Natural killer cell treated with Interleukin-12 subunit alpha and Interleukin-12 subunit beta and Interleukin-15 and Interleukin-18, amount 100 ng/mL, for 72 hours (primary cell): Measurements from ENCODE around the gene CNTN4. TPM values are rescaled to one million over a fixed set of nuclear protein-coding genes. Genes with fewer than 3 reads are reported as not detected.

Experiments
- ATAC-seq, 2 donors: fragments of 150-1000 bp; cut with Tn5 transposase in 1 of 2; sonication (Bioruptor Pico), chemical (Tn5 transposase) in 1 of 2; 2 replicates each; pipeline ENCODE4 v1.10.0; 2021
- DNase-seq: peaks from one replicate; pipeline ENCODE4 v3.0.0; 2022; ENCODE audit warnings: low spot score
- H3K27ac Mint-ChIP-seq, 2 donors: 1 replicate in 1 of 2; 2 replicates in 1 of 2; pipeline ENCODE4 v1.8.0; 2022; ENCODE audit warnings: mixed read lengths in 2 of 2, mild to moderate bottlenecking in 1 of 2, moderate library complexity in 1 of 2
- H3K27me3 Mint-ChIP-seq, 2 donors: 1 replicate in 1 of 2; 2 replicates in 1 of 2; pipeline ENCODE4 v1.8.0; 2022; ENCODE audit warnings: mixed read lengths in 2 of 2
- H3K36me3 Mint-ChIP-seq: one replicate; pipeline ENCODE4 v1.8.0; 2022; ENCODE audit warnings: mixed read lengths
- H3K4me1 Mint-ChIP-seq, 2 donors: 1 replicate in 1 of 2; 2 replicates in 1 of 2; pipeline ENCODE4 v1.8.0; 2022; ENCODE audit warnings: low read depth in 2 of 2, mixed read lengths in 2 of 2, mild to moderate bottlenecking in 1 of 2
- H3K4me3 Mint-ChIP-seq: one replicate; pipeline ENCODE4 v1.8.0; 2022; ENCODE audit warnings: mixed read lengths
- H3K9me3 Mint-ChIP-seq: 2 replicates; pipeline ENCODE4 v1.8.0; 2022; ENCODE audit warnings: mixed read lengths
- total RNA-seq, 2 donors: library from RNA; stranded (reverse); gene quantifications; one replicate each; pipeline ENCODE4 v1.2.3, GENCODE V29; 2022

CNTN4 gene
- total RNA-seq, 2 donors from 2014 or later: not detected

DNA sequence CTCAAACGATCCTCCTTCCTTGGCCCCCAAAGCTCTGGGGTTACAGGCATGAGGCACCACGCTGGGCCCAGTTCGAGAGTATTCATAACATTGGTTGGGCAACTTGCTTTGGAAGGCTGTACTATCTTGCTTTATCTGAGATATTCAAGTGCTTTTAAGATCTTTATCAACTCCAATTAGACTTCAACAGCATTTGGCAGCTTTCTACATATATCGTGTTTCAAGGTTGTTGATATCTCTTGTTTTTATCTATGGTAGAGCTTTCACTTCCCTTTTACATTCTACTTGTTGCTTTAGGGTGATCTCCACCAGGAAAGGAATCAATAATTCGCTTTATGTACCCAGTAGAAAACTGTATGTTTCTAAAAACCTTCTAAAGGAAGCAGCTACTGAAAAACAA lies 616.2 kb downstream of the CNTN4 start:
- Mint-ChIP-seq H3K36me3 (no peaks in the 10 kb centered on the region), H3K4me1 (no peaks in the 10 kb centered on the region), H3K9me3 (no peaks in the 10 kb centered on the region), H3K27me3 (no peaks in the 10 kb centered on the region), H3K27ac (no peak overlapping the region), H3K4me3 (no peak overlapping the region)
- ATAC-seq: no peak
- DNase-seq: no peak

DNA sequence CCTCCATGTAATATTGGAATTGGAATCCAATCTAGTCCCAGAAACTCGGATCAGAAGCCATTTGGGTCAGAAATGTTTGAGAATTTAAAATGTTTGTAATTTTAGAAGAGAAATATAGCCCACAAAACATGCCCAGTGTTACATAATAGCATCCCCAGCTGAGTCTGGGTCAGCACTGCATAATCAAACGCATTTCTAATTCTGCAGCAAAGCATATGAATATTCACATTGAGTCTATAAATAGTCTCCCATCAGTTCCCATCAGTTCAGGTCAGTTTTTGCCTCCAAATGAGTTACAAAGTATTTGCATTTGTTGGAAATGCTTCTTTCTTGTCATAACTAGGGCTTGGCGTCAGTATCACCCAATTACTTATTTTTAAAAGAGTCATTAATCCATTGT lies 628.4 kb downstream of the CNTN4 start:
- ATAC-seq: no peak
- H3K9me3 Mint-ChIP-seq: no peaks in the 10 kb centered on the region
- H3K4me1 Mint-ChIP-seq: no peaks in the 10 kb centered on the region

DNA sequence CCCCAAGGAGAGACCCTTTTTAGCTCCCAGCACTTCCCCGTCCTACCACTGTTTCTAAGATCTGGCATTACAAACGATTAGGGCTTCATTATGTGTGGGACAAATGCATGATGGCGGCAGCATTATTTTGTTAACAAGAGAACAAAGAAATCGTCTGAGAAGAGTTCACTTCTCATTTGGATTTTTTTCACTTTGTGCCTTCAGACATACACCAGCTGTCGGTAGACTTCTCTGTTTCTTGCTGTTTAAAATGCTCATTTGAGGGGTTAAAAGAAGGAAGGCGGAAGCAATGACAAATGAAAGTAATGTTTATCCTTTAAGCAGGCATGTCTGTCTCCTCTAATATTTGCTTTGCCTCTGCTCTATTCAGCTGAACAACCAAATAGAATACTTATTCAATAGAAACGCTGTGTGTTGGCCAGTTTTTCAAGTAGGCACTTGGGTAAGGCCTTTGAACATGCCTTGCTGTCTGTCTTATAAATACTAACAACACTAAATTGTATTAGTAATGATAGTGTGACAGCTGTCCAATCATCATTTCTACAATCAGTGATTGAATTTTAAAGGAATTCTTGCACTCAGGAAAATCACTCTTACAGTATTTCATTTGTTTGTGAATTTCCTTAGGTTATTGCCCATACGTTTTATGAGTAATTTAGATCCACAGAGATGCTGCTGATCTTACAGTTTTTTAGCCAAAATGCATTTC lies 629.1 kb downstream of the CNTN4 start:
- Mint-ChIP-seq H3K27ac (no peak overlapping the region), H3K4me1 (no peaks in the 10 kb centered on the region), H3K9me3 (no peaks in the 10 kb centered on the region), H3K4me3 (no peak overlapping the region), H3K27me3 (peaks cover 0 to 4% of the 10 kb centered on the region in 2 donors), H3K36me3 (no peaks in the 10 kb centered on the region)
- ATAC-seq (no peak), DNase-seq (no peak)

More for the DNA sequence above, 628.4 kb downstream of the CNTN4 start:
- Mint-ChIP-seq H3K4me3 (no peak overlapping the region), H3K27ac (no peak overlapping the region), H3K27me3 (peaks cover 0 to 4% of the 10 kb centered on the region in 2 donors), H3K36me3 (no peaks in the 10 kb centered on the region)
- DNase-seq: no peak

DNA sequence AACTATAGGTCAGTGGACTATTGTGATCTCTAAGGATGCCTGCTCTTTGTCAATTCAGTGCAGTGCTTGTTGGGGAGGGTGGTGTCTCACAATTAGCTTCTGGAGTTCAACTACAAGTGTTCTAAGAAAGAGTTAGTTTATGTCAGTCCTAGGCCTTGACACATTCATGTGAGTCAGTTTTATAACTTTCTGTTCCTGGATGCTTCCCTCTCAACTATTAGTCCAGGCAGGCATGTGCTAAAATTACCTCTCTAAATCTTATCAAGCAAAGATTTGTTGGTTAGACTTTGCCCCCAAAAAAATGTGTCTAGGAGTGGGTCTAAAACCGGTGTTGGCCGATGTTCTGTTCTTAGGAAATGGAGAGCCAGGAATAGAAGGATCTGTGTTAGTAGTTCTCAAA lies 633.2 kb downstream of the CNTN4 start:
- no peaks in the 10 kb centered on the region for H3K4me1 Mint-ChIP-seq
- H3K27ac Mint-ChIP-seq: no peak overlapping the region

DNA sequence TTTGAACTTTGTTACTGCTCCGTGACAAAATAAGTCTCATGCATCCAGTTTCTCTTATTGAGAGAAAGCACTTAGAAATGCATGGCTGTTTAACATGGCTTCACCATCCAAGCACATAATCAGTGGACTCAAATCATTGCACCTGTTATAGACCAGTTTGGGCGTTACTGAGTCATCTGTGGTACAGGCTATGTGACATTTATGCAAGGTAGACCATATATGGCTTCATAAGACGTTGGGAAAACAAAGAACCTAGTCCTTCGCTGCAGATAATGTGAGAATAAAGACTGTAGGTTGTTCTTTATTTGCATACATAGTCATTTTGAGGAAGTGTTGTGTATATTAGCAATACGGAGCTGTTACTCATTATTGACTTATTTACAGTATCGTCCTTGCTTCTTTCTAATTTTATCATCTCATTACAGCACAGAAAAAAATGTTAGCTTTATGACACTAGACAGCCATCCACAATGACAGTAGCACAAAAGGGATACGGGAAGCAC lies 636.8 kb downstream of the CNTN4 start:
- DNase-seq (no peak), ATAC-seq (no peak)
- Mint-ChIP-seq H3K9me3 (no peaks in the 10 kb centered on the region), H3K4me1 (no peaks in the 10 kb centered on the region), H3K4me3 (no peak overlapping the region), H3K27me3 (peaks cover 0 to 14% of the 10 kb centered on the region in 2 donors), H3K27ac (no peak overlapping the region), H3K36me3 (no peaks in the 10 kb centered on the region)

More for the DNA sequence above, 633.2 kb downstream of the CNTN4 start:
- no peak for DNase-seq
- ATAC-seq: no peak
- Mint-ChIP-seq H3K9me3 (no peaks in the 10 kb centered on the region), H3K27me3 (peaks cover 0 to 11% of the 10 kb centered on the region in 2 donors), H3K4me3 (no peak overlapping the region), H3K36me3 (no peaks in the 10 kb centered on the region)

DNA sequence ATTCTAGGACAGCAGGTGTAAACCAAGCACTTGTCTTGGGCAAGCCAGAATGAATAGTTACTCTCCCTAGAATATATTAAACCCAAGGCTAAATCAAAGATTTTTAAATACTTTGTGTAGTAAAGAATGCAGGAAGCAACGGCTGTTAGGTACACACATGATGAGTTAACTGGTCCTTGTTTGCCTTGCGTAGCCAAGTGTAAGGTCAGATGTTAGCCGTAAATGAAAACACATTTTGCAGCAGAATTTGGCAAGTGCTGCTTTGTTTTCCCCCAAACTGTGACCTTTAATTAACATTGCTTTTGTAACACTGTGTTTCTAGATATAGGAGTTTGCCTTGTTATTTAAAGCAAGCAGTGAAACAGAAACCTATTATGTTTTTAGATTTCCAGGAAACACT lies 642.9 kb downstream of the CNTN4 start:
- Mint-ChIP-seq H3K4me3 (no peak overlapping the region), H3K27me3 (peaks cover 0 to 11% of the 10 kb centered on the region in 2 donors), H3K4me1 (no peaks in the 10 kb centered on the region), H3K9me3 (no peaks in the 10 kb centered on the region), H3K36me3 (no peaks in the 10 kb centered on the region), H3K27ac (no peak overlapping the region)
- ATAC-seq: no peak
- no peak for DNase-seq

DNA sequence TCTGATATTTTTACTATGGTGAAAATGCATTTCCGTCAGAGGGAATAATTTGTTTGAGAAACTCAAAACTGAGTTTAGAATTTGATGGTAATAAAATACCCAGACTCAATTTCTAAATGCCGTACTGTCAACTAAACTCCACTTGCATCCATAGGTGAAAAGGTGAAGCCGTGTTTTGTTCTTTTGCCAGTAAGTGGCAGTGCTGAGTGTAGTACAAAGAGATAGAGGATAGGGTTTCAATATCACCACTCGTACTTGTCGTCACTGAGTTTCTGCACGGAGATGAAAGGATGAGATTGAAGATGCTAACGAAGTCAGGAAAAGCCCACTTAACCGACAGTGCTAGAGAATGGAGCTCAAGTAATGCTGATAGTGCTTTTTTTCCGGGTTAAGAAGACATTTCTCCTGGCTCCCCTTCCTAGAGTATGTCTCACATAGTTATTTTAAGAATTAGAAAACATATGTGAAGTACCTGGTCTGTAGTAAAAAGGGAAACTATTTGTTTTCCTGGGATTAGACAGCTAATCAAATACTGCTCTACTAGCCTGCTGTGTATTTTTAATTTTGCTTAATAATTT lies 666.4 kb downstream of the CNTN4 start:
- Mint-ChIP-seq H3K4me3 (no peak overlapping the region), H3K9me3 (no peaks in the 10 kb centered on the region), H3K4me1 (no peaks in the 10 kb centered on the region), H3K36me3 (no peaks in the 10 kb centered on the region), H3K27me3 (peaks cover 3 to 26% of the 10 kb centered on the region in 2 donors), H3K27ac (no peak overlapping the region)
- ATAC-seq (no peak), DNase-seq (no peak)

DNA sequence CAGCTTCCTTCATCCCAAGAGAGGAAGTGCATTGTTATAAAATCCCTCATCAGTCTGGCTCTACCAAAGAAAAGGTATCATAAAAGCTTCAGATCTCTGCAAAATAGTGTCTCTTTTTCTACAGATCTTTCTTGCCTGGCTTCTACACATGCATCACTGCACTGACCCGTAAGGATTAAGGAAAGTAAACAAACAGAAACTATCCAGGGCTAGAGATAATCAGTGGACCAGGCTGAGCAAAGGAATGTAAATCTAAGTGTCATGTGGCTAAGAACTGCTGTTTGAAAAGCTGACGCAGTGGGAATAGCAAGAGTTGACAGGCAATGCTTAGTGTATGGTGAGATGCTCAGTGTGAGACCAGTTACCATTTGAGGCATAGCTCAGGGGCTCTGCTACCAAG lies 671.8 kb downstream of the CNTN4 start:
- peaks cover 4% of the 10 kb centered on the region for H3K9me3 Mint-ChIP-seq
- H3K4me3 Mint-ChIP-seq: no peak overlapping the region
- H3K36me3 Mint-ChIP-seq: no peaks in the 10 kb centered on the region
- ATAC-seq (no peak), DNase-seq (no peak)
- H3K27ac Mint-ChIP-seq: no peak overlapping the region
- H3K27me3 Mint-ChIP-seq: peaks cover 3 to 14% of the 10 kb centered on the region in 2 donors
- H3K4me1 Mint-ChIP-seq: no peaks in the 10 kb centered on the region

DNA sequence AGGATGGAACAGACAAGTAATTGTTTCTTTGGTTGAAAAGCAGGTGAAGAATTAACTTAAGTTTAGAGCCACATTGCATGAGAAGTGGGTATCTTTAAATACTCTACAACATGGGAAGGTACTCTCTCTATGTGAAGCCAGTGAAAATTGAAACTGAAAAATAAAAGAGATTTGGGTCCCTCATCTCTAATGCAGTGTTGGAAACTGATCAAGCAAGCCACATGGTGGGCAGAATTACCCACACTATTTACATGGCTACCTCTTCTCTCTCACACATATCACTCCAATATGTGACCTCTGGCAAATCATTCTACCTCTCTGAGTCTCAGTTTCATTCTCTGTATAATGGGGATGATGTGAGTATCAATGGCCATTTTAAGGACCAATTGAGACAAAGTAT lies 672.5 kb downstream of the CNTN4 start:
- Mint-ChIP-seq H3K4me3 (no peak overlapping the region), H3K36me3 (no peaks in the 10 kb centered on the region), H3K27ac (no peak overlapping the region), H3K27me3 (peaks cover 2 to 14% of the 10 kb centered on the region in 2 donors), H3K9me3 (peaks cover 4% of the 10 kb centered on the region), H3K4me1 (no peaks in the 10 kb centered on the region)
- DNase-seq (no peak), ATAC-seq (no peak)

DNA sequence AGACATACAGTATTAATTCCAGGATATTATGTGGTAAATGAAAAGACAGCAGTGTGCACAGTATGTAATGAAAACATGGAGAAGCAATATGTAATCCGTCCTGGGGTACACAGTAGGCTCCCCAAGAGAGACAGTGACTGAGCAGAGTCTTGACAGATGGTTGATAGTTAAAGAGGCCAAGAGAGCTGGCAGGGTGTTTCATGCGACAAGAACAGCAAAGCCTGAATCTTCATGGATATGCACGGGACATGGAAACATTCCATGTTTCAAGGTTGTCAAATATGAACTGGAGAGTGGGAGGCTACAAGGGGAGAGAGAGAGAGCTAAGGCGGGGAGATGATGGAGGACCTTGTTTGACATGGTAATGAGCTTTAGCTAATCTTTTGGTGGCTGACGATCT lies 673.1 kb downstream of the CNTN4 start:
- H3K27me3 Mint-ChIP-seq: peaks cover 0 to 14% of the 10 kb centered on the region in 2 donors

DNA sequence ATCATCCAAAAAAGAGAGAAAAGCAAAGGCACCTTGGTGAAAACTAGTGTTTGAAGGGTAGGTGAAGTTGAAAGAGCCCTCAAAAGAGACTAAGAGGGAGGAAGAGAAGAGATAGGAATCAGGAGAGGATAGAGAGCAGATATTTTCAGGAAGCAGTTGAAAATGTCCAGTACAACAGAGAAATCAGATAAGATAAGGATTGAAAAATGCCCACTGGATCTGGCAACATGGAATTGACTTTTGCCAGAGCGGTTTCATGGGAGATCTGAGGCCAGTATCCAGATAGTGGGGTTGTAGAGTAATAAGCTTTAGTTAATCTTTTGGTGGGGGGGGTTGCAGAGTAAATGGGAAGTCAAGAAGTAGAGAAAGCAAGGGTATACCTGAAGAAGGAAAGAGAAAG lies 674.1 kb downstream of the CNTN4 start:
- Mint-ChIP-seq H3K9me3 (peaks cover 4% of the 10 kb centered on the region), H3K27ac (no peak overlapping the region), H3K4me1 (no peaks in the 10 kb centered on the region), H3K27me3 (peaks cover 0 to 14% of the 10 kb centered on the region in 2 donors), H3K36me3 (no peaks in the 10 kb centered on the region), H3K4me3 (no peak overlapping the region)
- ATAC-seq (no peak), DNase-seq (no peak)

More for the DNA sequence above, 673.1 kb downstream of the CNTN4 start:
- no peak for DNase-seq
- Mint-ChIP-seq H3K4me1 (no peaks in the 10 kb centered on the region), H3K9me3 (peaks cover 4% of the 10 kb centered on the region), H3K27ac (no peak overlapping the region), H3K4me3 (no peak overlapping the region), H3K36me3 (no peaks in the 10 kb centered on the region)
- ATAC-seq: no peak

DNA sequence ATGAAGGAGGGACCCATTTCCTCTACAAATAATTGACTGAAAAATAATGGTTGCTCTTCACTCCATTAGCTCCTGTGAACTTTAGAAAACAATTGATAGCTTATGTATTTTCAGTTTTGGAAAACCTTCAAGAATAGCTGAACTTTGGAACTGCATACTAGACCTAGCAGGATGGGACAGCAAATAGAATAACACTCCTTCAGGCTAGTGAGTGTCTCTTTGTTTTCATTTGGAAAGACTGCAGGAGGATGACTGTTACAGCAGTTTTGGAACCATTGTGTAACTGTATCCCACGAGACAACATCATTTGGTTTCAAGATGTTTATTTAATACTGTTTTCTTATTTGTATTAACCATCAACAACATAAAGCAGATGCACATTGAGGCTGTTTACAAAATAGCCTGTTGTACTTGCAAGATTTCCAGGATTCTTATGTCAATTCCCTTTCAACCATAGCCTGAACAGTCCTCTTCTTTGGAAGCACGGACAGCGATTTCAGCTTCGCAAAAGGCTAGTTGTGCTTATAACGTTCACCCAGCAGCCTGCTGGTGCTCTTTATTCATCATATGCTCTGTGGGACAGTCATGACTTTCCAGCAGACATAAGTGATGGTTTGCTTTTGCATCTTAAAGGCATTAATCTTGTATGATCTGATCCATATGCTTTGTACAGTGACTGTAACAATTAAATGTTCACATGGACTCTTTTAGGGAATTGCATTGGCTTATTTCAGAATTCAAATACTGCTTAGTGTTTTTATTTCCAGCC lies 676.0 kb downstream of the CNTN4 start:
- no peak overlapping the region for H3K4me3 Mint-ChIP-seq
- DNase-seq (no peak), ATAC-seq (no peak)
- no peaks in the 10 kb centered on the region for H3K36me3 Mint-ChIP-seq
- H3K4me1 Mint-ChIP-seq: no peaks in the 10 kb centered on the region
- H3K9me3 Mint-ChIP-seq: peaks cover 4% of the 10 kb centered on the region
- peaks cover 0 to 14% of the 10 kb centered on the region in 2 donors for H3K27me3 Mint-ChIP-seq
- no peak overlapping the region for H3K27ac Mint-ChIP-seq

DNA sequence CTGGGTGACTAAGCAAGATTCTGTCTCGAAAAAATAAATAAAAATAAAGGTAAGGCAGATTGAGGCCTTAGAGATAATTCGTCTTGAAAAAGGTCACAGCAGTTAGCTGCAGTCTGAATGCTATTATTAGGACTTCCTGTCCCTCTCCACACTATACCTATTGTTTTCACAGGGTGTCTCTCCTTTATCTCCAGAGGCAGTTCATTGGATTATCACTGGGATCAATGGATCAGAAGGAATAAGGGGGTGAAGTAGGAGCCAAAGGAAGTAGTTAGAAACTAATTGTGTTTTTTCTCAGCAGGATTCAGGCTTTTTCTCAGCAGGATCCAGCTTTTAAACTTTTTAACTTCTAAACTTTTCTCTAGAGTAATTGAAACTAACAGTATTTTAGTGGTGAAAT lies 684.6 kb downstream of the CNTN4 start:
- Mint-ChIP-seq H3K27ac (no peak overlapping the region), H3K27me3 (no peaks in the 10 kb centered on the region)
- no peak for ATAC-seq

DNA sequence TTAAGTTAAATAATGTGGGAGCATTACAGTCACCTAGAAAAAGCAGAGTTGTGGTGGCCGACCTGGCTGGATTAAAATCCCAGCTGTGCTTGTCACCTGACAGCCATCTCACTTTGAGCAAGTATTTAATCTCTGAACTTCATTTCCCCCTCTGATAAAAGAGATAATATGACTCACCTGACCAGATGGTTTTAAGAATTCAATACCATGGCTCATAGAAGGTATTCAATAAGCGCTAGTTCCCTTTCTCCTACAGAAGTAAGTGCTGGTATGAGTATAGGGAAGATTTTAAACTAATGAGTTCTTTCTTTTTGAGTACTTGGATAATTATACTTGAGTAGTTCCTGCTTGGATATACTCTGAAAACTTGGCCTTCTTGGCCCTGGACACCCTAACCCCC lies 686.0 kb downstream of the CNTN4 start:
- Mint-ChIP-seq H3K36me3 (no peaks in the 10 kb centered on the region), H3K4me3 (no peak overlapping the region), H3K4me1 (no peaks in the 10 kb centered on the region), H3K27me3 (no peaks in the 10 kb centered on the region), H3K9me3 (no peaks in the 10 kb centered on the region), H3K27ac (no peak overlapping the region)
- ATAC-seq (no peak), DNase-seq (no peak)

More for the DNA sequence above, 684.6 kb downstream of the CNTN4 start:
- DNase-seq: no peak
- H3K9me3 Mint-ChIP-seq: no peaks in the 10 kb centered on the region
- H3K4me3 Mint-ChIP-seq: no peak overlapping the region
- no peaks in the 10 kb centered on the region for H3K4me1 Mint-ChIP-seq
- no peaks in the 10 kb centered on the region for H3K36me3 Mint-ChIP-seq
